ENCODE data around the gene FRRS1L.

Gene FRRS1L

GRCh38 chr9:109166771-109167601 is at the start of gene FRRS1L:
Gene FRRS1L (minus strand): TSS chr9:109167249. CDS start chr9:109167138, 111 bp downstream.
- DNase-seq (ENCODE audit: low read depth in 2 of 2) = no peak

- no peak for DNase-seq (ENCODE audit: low read depth in 2 of 2)
These were observed 47.4 kb upstream of the FRRS1L start for GRCh38 chr9:109214414-109214813.

- DNase-seq (ENCODE audit: low read depth in 2 of 2) = no peak
These were observed 46.5 kb upstream of the FRRS1L start for GRCh38 chr9:109213285-109214121.

GRCh38 chr9:109212768-109213167 is 45.7 kb upstream of the FRRS1L start:
- no peak for DNase-seq (ENCODE audit: low read depth in 2 of 2)

GRCh38 chr9:109206670-109207069 is 39.6 kb upstream of the FRRS1L start:
- no peak for DNase-seq (ENCODE audit: low read depth in 2 of 2)

- no peak for DNase-seq (ENCODE audit: low read depth in 2 of 2)
These were observed 38.5 kb upstream of the FRRS1L start for GRCh38 chr9:109205526-109205925.

GRCh38 chr9:109203761-109204360 is 36.8 kb upstream of the FRRS1L start:
- no peak for DNase-seq (ENCODE audit: low read depth in 2 of 2)

- DNase-seq (ENCODE audit: low read depth in 2 of 2) = no peak
These were observed 32.6 kb upstream of the FRRS1L start for GRCh38 chr9:109199676-109200075.

GRCh38 chr9:109198736-109199382 is 31.8 kb upstream of the FRRS1L start:
- no peak for DNase-seq (ENCODE audit: low read depth in 2 of 2)

GRCh38 chr9:109193974-109194556 is 27.0 kb upstream of the FRRS1L start:
- no peak for DNase-seq (ENCODE audit: low read depth in 2 of 2)

GRCh38 chr9:109192732-109193361 is 25.8 kb upstream of the FRRS1L start:
- no peak for DNase-seq (ENCODE audit: low read depth in 2 of 2)

- no peak for DNase-seq (ENCODE audit: low read depth in 2 of 2)
These were observed 24.7 kb upstream of the FRRS1L start for GRCh38 chr9:109191746-109192145.

GRCh38 chr9:109190151-109190550 is 23.1 kb upstream of the FRRS1L start:
- DNase-seq (ENCODE audit: low read depth in 2 of 2) = no peak

GRCh38 chr9:109186857-109187520 is 19.9 kb upstream of the FRRS1L start:
- no peak for DNase-seq (ENCODE audit: low read depth in 2 of 2)

GRCh38 chr9:109182940-109183798 is 16.1 kb upstream of the FRRS1L start:
- no peak for DNase-seq (ENCODE audit: low read depth in 2 of 2)

GRCh38 chr9:109182550-109182939 is 15.5 kb upstream of the FRRS1L start:
- DNase-seq (ENCODE audit: low read depth in 2 of 2) = no peak

- DNase-seq (ENCODE audit: low read depth in 2 of 2) = no peak
These were observed 14.2 kb upstream of the FRRS1L start for GRCh38 chr9:109181284-109181683.

- no peak for DNase-seq (ENCODE audit: low read depth in 2 of 2)
These were observed 12.9 kb upstream of the FRRS1L start for GRCh38 chr9:109179801-109180523.

GRCh38 chr9:109176963-109177362 is 9.9 kb upstream of the FRRS1L start:
- no peak for DNase-seq (ENCODE audit: low read depth in 2 of 2)
